ENCODE measurements around the gene MAZ. TPM values are rescaled to one million over a fixed set of nuclear protein-coding genes. Genes with fewer than 3 reads are reported as not detected.
A peak's percentile ranks its signal among the peaks of the same experiment; 100 is the strongest.
"Not testable (repeated sequence)": the region's sequence is repeated elsewhere in the genome, so short reads cannot be mapped to it uniquely, and the experiment has no call there.

Gene MAZ
- total RNA-seq, 3 donors from 2014 or later (not counting 1 experiment from before 2014, with no cell fraction given) = 234 to 265 (median 252) TPM

- Histone ChIP-seq H3K36me3 (ENCODE audit: control insufficient read depth, insufficient read depth, low read length) (no peaks in the 10 kb centered on the region), H3K9me3 (ENCODE audit: control insufficient read depth, insufficient read depth, low read length) (no peaks in the 10 kb centered on the region), H3K4me1 (ENCODE audit: control insufficient read depth, insufficient read depth, low read length) (peaks cover 34% of the 10 kb centered on the region), H3K27ac (ENCODE audit: low read length) (peak within 1 kb of the TSS; percentile 82), H3K27me3 (ENCODE audit: control insufficient read depth, insufficient read depth, low read length) (no peaks in the 10 kb centered on the region), H3K4me3 (ENCODE audit: low read length) (peak within 1 kb of the TSS; percentile 99)
- under 1% methylated on average over 67 of the region's 67 CpGs for WGBS (ENCODE audit: insufficient coverage)
- intact Hi-C loops (cut with micrococcal nuclease) = loop anchor here (1.0 to 2.0 kb wide), 4 partner anchors 15 to 89 kb away; partner anchors contain the start of gene PAGR1
- Mint-ChIP-seq H3K36me3 (no peaks in the 10 kb centered on the region), H3K9me3 (no peaks in the 10 kb centered on the region), H3K27ac (peak within 1 kb of the TSS; percentile 92), H3K4me1 (peaks cover 43% of the 10 kb centered on the region in 2 donors), H3K27me3 (ENCODE audit: low read depth in 2 of 2) (no peaks in the 10 kb centered on the region), H3K4me3 (peak within 1 kb of the TSS; percentile 96)
- DNase-seq (peak; percentile 99 to 100), ATAC-seq (peak; percentile 92 to 97 (median 93))
- peak; percentile 79 for TF ChIP-seq CTCF (IDR thresholded peaks at IDR 0.05)
These were observed 16.0 kb upstream of the MAZ start, which contains the start of gene KIF22 for GRCh38 chr16:29790183-29790948. Gene KIF22, plus strand, starts transcription at chr16:29790751. Its CDS starts 9 bp downstream, at chr16:29790760.

- Histone ChIP-seq H3K4me1 (ENCODE audit: control insufficient read depth, insufficient read depth, low read length) (peaks cover 30% of the 10 kb centered on the region), H3K27ac (ENCODE audit: low read length) (peak overlapping the region; percentile 82), H3K4me3 (ENCODE audit: low read length) (peak overlapping the region; percentile 99), H3K36me3 (ENCODE audit: control insufficient read depth, insufficient read depth, low read length) (no peaks in the 10 kb centered on the region), H3K9me3 (ENCODE audit: control insufficient read depth, insufficient read depth, low read length) (no peaks in the 10 kb centered on the region), H3K27me3 (ENCODE audit: control insufficient read depth, insufficient read depth, low read length) (no peaks in the 10 kb centered on the region)
- Mint-ChIP-seq H3K9me3 (no peaks in the 10 kb centered on the region), H3K36me3 (no peaks in the 10 kb centered on the region), H3K27me3 (ENCODE audit: low read depth in 2 of 2) (no peaks in the 10 kb centered on the region), H3K27ac (peak overlapping the region; percentile 92), H3K4me1 (peaks cover 40 to 41% of the 10 kb centered on the region in 2 donors), H3K4me3 (peak overlapping the region; percentile 96)
- TF ChIP-seq CTCF (IDR thresholded peaks at IDR 0.05) = no peak
- DNase-seq (peak in 1 of 2 donors; percentile 40), ATAC-seq (peak in 1 of 3 donors; percentile 0)
- 2% methylated on average over 29 of the region's 31 CpGs for WGBS (ENCODE audit: insufficient coverage)
- intact Hi-C loops (cut with micrococcal nuclease) = loop anchor here (1.0 to 2.0 kb wide), 4 partner anchors 14 to 90 kb away; partner anchors contain the start of gene PAGR1
These were observed 15.1 kb upstream of the MAZ start for GRCh38 chr16:29790949-29791844.

- H3K36me3 Mint-ChIP-seq = no peaks in the 10 kb centered on the region
- H3K4me3 ChIP-seq (ENCODE audit: low read length) = no peak overlapping the region
- WGBS (ENCODE audit: insufficient coverage) = 65% methylated on average over 8 of the region's 9 CpGs
- DNase-seq = peak in 1 of 2 donors; percentile 33
- intact Hi-C loops (cut with micrococcal nuclease) = loop anchor here (2.0 kb wide), 1 partner anchor 45 kb away; no protein-coding TSS in a partner anchor
- no peaks in the 10 kb centered on the region for H3K9me3 ChIP-seq (ENCODE audit: control insufficient read depth, insufficient read depth, low read length)
- peak overlapping the region; percentile 96 for H3K4me3 Mint-ChIP-seq
- TF ChIP-seq CTCF (IDR thresholded peaks at IDR 0.05) = no peak
- H3K4me1 Mint-ChIP-seq = peaks cover 40 to 41% of the 10 kb centered on the region in 2 donors
- H3K4me1 ChIP-seq (ENCODE audit: control insufficient read depth, insufficient read depth, low read length) = peaks cover 30% of the 10 kb centered on the region
- peaks cover 4% of the 10 kb centered on the region for H3K36me3 ChIP-seq (ENCODE audit: control insufficient read depth, insufficient read depth, low read length)
- ATAC-seq = no peak
- peak overlapping the region; percentile 19 for H3K27ac ChIP-seq (ENCODE audit: low read length)
- no peaks in the 10 kb centered on the region for H3K27me3 Mint-ChIP-seq (ENCODE audit: low read depth in 2 of 2)
- no peaks in the 10 kb centered on the region for H3K27me3 ChIP-seq (ENCODE audit: control insufficient read depth, insufficient read depth, low read length)
- no peaks in the 10 kb centered on the region for H3K9me3 Mint-ChIP-seq
- H3K27ac Mint-ChIP-seq = peak overlapping the region; percentile 92
These were observed 14.2 kb upstream of the MAZ start for GRCh38 chr16:29791845-29792807.

GRCh38 chr16:29793153-29793552 is 13.2 kb upstream of the MAZ start:
- DNase-seq; H3K27ac ChIP-seq (ENCODE audit: low read length); ATAC-seq; H3K27me3 Mint-ChIP-seq (ENCODE audit: low read depth in 2 of 2); H3K4me3 ChIP-seq (ENCODE audit: low read length); H3K36me3 Mint-ChIP-seq; H3K4me3 Mint-ChIP-seq; H3K9me3 ChIP-seq (ENCODE audit: control insufficient read depth, insufficient read depth, low read length); H3K27me3 ChIP-seq (ENCODE audit: control insufficient read depth, insufficient read depth, low read length); intact Hi-C loops (cut with micrococcal nuclease); H3K9me3 Mint-ChIP-seq: not testable (repeated sequence)
- peak overlapping the region; percentile 92 for H3K27ac Mint-ChIP-seq
- H3K4me1 Mint-ChIP-seq = peaks cover 40 to 41% of the 10 kb centered on the region in 2 donors
- WGBS (ENCODE audit: insufficient coverage) = 96% methylated on average over 18 of the region's 18 CpGs
- Histone ChIP-seq H3K4me1 (ENCODE audit: control insufficient read depth, insufficient read depth, low read length) (peaks cover 30% of the 10 kb centered on the region), H3K36me3 (ENCODE audit: control insufficient read depth, insufficient read depth, low read length) (peaks cover 14% of the 10 kb centered on the region)

Measured in natural killer cell (primary cell).